ENCODE measurements around the gene LAGE3. TPM values are rescaled to one million over a fixed set of nuclear protein-coding genes. Genes with fewer than 3 reads are reported as not detected.

Gene LAGE3
- total RNA-seq, 2 donors from 2014 or later: 20.2 to 27.4 TPM

- intact Hi-C loops (cut with DNase I): no loop called here
- H3K9me3 ChIP-seq: no peaks in the 10 kb centered on the region
- 0% methylated on average over 3 of the region's 71 CpGs; no CpG with 5 or more reads in 1 of the 2 donors for WGBS, 2 donors
- H3K4me1 ChIP-seq: peaks cover 34% of the 10 kb centered on the region
- DNase-seq (peak; percentile 92 to 96 (median 94)), ATAC-seq (peak; percentile 86)
- H3K4me3 ChIP-seq: peak within 1 kb of the TSS; percentile 2 to 17
- no peaks in the 10 kb centered on the region for H3K27me3 ChIP-seq
- TF ChIP-seq POLR2A (IDR thresholded peaks at IDR 0.05) (peak; percentile 91 to 93 (median 91)), CTCF (IDR thresholded peaks at IDR 0.05) (peak in 1 of 7 experiments; percentile 5)
- H3K27ac ChIP-seq: peak within 1 kb of the TSS; percentile 82 to 97 (median 93)
- H3K36me3 ChIP-seq (replicated peaks in 1 of 2; ENCODE audit: insufficient read depth in 1 of 2, low read depth in 2 of 2): no peaks in the 10 kb centered on the region
Measured at GRCh38 chrX:154490414-154491083, 11.5 kb upstream of the LAGE3 start, which contains the start of gene SLC10A3. Gene SLC10A3 (minus strand): TSS chrX:154490629. CDS start chrX:154488940, 1,689 bp downstream.

GRCh38 chrX:154490021-154490413, 10.9 kb upstream of the LAGE3 start:
- DNase-seq (peak; percentile 25 to 36 (median 33)), ATAC-seq (peak; percentile 4)
- no peaks in the 10 kb centered on the region for H3K27me3 ChIP-seq
- H3K9me3 ChIP-seq: no peaks in the 10 kb centered on the region
- intact Hi-C loops (cut with DNase I): no loop called here
- peaks cover 39% of the 10 kb centered on the region for H3K4me1 ChIP-seq
- H3K36me3 ChIP-seq (replicated peaks in 1 of 2; ENCODE audit: insufficient read depth in 1 of 2, low read depth in 2 of 2): no peaks in the 10 kb centered on the region
- no peak for TF ChIP-seq POLR2A (IDR thresholded peaks at IDR 0.05)
- peak overlapping the region; percentile 82 to 97 (median 93) for H3K27ac ChIP-seq
- 0% methylated on average over 1 to 13 of the region's 19 CpGs for WGBS, 2 donors
- H3K4me3 ChIP-seq: peak overlapping the region; percentile 2 to 17

- peaks cover 47% of the 10 kb centered on the region for H3K4me1 ChIP-seq
- no peaks in the 10 kb centered on the region for H3K36me3 ChIP-seq (replicated peaks in 1 of 2; ENCODE audit: insufficient read depth in 1 of 2, low read depth in 2 of 2)
- no peaks in the 10 kb centered on the region for H3K9me3 ChIP-seq
- DNase-seq (no peak), ATAC-seq (no peak)
- no peak overlapping the region for H3K4me3 ChIP-seq
- TF ChIP-seq POLR2A (IDR thresholded peaks at IDR 0.05) (no peak), CTCF (IDR thresholded peaks at IDR 0.05) (no peak)
- 78% methylated on average over 4 of the region's 4 CpGs; no CpG with 5 or more reads in 1 of the 2 donors for WGBS, 2 donors
- intact Hi-C loops (cut with DNase I): no loop called here
- H3K27ac ChIP-seq: peak overlapping the region in 2 of 4 donors; percentile 96 to 97
- no peaks in the 10 kb centered on the region for H3K27me3 ChIP-seq
Measured at GRCh38 chrX:154489182-154489581, 10.1 kb upstream of the LAGE3 start.

GRCh38 chrX:154488336-154489075, 9.4 kb upstream of the LAGE3 start:
- Histone ChIP-seq H3K4me1 (peaks cover 50% of the 10 kb centered on the region), H3K4me3 (no peak overlapping the region), H3K36me3 (replicated peaks in 1 of 2; ENCODE audit: insufficient read depth in 1 of 2, low read depth in 2 of 2) (no peaks in the 10 kb centered on the region), H3K9me3 (no peaks in the 10 kb centered on the region), H3K27me3 (no peaks in the 10 kb centered on the region), H3K27ac (no peak overlapping the region)
- TF ChIP-seq POLR2A (IDR thresholded peaks at IDR 0.05): no peak
- intact Hi-C loops (cut with DNase I): no loop called here
- no peak for ATAC-seq
- DNase-seq: no peak
- 92% methylated on average over 11 of the region's 20 CpGs; no CpG with 5 or more reads in 1 of the 2 donors for whole genome bisulfite sequencing, 2 donors

GRCh38 chrX:154487518-154488290, 8.6 kb upstream of the LAGE3 start:
- ATAC-seq (no peak), DNase-seq (no peak)
- peaks cover 50% of the 10 kb centered on the region for H3K4me1 ChIP-seq
- no peaks in the 10 kb centered on the region for H3K9me3 ChIP-seq
- no peaks in the 10 kb centered on the region for H3K27me3 ChIP-seq
- H3K27ac ChIP-seq: peak overlapping the region in 3 of 4 donors; percentile 56 to 89 (median 85)
- TF ChIP-seq CTCF (IDR thresholded peaks at IDR 0.05) (no peak), POLR2A (IDR thresholded peaks at IDR 0.05) (no peak)
- H3K4me3 ChIP-seq: no peak overlapping the region
- 85 to 86% methylated on average over 10 to 13 of the region's 28 CpGs for WGBS, 2 donors
- H3K36me3 ChIP-seq (replicated peaks in 1 of 2; ENCODE audit: insufficient read depth in 1 of 2, low read depth in 2 of 2): no peaks in the 10 kb centered on the region
- intact Hi-C loops (cut with DNase I): no loop called here

Data from body of pancreas (tissue), 4 donors.